ENCODE data around the gene ADIRF.
"Not testable (repeated sequence)": the region's sequence is repeated elsewhere in the genome, so short reads cannot be mapped to it uniquely, and the experiment has no call there.

Gene ADIRF

DNA sequence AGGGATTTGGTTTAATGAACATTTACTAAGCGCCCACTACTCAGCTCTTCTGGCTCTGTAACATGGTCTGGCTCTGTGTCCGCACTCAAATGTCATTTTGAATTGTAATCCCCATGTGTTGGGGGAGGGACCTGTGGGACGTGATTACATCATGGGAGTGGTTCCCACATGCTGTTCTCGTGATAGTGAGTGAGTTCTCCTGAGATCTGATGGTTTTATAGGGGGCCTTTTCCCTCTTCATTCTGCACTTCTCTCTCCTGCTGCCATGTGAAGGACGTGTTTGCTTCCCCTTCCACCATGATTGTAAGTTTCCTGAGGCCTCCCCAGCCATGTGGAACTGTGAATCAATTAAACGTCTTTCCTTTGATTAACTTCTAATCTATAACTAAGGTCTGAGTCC is 12.7 kb downstream of the ADIRF start:
- not testable (repeated sequence) for DNase-seq

DNA sequence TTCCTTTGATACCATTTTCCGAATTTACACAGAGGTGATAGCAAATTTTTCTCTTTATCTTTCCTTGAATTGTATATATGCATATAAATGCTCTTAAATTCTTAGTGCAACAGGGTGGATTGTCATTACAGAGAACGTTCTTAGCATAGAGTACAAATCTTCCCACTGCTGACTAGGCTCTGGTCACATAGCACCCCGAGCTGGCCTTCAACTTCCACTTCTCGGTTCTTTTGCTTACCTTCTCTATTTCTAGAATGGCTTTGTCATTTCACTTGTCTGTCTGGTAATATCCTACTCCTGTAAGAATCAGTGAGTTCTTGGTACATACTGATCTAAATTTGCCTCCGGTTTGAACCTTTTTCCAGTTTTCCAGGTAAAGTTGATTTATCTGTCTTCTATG is 13.4 kb downstream of the ADIRF start:
- no peak for DNase-seq

- not testable (repeated sequence) for DNase-seq
Observed at GRCh38 chr10:86984498-86984897, 16.2 kb downstream of the ADIRF start.

- DNase-seq: no peak
Observed at GRCh38 chr10:86988520-86988919, 20.2 kb downstream of the ADIRF start.

DNA sequence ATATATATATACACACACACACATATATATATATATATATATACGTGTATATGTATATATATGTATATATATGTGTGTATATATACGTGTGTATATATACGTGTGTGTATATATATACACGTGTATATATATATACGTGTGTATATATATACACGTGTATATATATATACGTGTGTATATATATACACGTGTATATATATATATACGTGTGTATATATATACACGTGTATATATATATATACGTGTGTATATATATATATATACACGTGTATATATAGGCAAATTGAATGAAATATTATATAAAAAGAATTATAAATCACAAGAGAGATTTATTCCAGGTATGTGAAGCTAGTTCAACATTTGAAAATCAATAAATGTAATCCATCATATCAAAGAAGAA is 23.1 kb downstream of the ADIRF start:
- not testable (repeated sequence) for DNase-seq

DNA sequence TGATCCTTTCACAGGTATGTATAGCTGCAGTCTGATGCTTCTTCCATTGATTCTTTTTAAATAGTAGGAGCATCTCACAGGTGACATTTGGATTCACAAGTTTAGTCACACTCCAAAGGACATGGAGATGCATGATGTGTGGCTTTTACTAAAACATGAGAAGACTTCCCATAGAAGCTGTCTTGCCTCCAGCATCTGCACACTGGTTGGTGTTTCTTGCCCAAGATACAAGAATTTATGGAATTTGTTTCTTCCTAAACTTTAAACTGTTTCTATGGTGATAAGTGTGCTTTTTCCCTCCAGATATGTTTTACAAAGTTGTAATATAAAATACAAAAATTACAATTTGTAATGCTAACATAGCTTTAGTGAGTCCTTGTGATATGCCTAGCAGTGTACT is 24.2 kb downstream of the ADIRF start:
- no peak for DNase-seq

DNA sequence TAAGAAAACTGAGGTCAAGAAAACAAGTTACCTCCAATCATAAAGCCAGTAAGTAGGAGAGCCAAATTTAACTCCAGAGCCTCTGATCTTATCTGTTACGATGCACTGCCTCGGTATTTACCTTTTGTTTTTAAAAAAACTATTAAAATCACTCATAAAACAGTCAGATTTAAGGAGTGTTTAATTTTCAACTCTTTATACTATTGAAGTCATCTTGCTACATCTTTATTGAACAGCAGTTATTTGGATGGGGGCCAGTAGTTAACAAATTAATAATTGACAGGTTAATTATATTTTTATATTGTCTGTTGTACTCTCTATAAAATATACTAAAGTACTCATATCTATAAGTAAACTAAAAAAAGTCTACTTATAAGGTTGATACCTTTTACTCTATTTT is 24.6 kb downstream of the ADIRF start:
- no peak for DNase-seq

DNA sequence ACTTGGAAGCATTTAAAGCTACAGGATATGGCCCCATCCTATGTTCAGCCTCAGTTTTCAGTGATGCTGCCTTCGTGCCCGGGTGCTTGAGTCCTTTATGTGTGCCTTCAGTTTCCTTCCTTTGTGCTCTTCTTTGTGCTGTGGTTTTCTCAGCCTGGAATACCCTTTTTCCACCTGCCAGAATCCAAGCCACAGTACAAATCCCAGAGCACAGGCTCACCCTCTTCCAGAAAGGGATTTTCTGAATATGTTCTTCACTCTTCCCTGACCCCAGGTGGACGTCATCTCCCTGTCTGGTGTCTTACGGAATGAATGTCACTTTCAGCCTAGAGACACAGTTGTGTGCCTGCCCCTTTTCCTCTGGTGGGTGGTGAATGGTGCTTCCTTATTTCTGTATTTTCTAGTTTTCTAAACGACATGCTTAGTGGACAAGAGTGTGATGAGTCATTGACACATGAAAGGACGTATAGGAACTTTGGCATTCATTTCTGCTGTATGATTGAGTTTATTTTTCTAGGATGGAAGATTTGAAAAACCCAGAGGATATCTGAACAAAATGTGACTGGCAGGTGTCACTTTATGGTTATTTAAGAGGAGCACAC is 31.6 kb downstream of the ADIRF start:
- not testable (repeated sequence) for DNase-seq

DNA sequence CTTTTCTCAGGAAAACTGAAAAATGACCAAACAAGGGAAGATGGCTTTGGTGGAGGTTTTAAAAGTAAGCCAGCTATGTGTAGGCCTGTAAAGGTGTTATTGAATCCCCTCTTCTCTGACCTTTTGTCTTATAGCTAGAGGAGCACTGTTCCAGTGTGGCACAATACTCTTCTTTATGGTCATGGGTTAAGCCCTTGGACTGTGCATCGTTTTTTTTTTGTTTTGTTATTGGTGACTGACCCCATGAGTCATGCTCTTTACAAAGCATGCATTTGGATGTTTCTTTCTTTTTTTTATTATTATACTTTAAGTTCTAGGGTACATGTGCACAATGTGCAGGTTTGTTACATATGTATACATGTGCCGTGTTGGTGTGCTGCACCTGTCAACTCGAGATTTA is 32.2 kb downstream of the ADIRF start:
- no peak for DNase-seq

GRCh38 chr10:87007124-87007523 is 38.8 kb downstream of the ADIRF start:
- not testable (repeated sequence) for DNase-seq

GRCh38 chr10:87007674-87008073 is 39.4 kb downstream of the ADIRF start:
- DNase-seq: not testable (repeated sequence)

- DNase-seq: not testable (repeated sequence)
Observed at GRCh38 chr10:87008303-87008702, 40.0 kb downstream of the ADIRF start.

DNA sequence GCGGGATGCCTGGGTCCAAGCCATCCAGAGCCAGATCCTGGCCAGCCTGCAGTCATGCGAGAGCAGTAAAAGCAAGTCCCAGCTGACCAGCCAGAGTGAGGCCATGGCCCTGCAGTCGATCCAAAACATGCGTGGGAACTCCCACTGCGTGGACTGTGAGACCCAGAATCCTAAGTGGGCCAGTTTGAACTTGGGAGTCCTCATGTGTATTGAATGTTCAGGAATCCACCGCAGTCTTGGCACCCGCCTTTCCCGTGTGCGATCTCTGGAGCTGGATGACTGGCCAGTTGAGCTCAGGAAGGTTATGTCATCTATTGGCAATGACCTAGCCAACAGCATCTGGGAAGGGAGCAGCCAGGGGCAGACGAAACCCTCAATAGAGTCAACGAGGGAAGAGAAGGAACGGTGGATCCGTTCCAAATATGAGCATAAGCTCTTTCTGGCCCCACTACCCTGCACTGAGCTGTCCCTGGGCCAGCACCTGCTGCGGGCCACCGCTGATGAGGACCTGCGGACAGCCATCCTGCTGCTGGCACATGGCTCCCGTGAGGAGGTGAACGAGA is 40.9 kb downstream of the ADIRF start:
- DNase-seq: not testable (repeated sequence)

- DNase-seq: not testable (repeated sequence)
Observed at GRCh38 chr10:87013528-87013927, 45.2 kb downstream of the ADIRF start.

DNA sequence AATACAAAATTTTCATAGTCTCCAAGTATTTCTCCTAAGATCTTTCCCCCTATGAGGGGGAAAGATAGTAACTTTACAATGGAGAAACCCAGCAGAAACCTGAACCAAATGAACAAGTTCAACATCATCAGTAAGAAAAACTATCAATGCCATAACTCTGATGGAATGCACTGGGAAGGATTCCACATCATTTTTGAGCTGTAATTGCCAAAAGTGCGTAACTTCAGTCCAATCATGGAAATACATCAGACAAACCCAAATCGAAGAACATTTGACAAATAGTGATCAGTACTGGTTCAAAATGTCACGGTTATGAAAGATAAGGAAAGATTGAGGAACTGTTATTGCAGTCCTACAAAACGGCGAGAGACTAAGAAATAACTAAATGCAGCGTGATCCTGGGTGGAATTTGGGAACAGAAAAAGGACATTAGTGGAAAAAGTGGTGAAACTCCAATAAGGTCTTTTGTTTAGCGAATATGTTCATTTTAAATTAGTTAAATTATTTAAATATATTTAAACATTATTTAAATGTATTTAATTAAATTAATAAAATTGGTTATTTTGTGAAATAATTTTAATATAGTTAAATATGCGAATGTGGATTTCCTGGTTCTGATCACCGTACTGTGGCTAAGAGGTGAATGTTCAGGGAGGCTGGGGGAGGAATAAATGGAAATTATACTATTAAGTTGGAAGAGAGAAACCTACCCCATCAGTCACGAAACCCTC is 46.9 kb downstream of the ADIRF start:
- not testable (repeated sequence) for DNase-seq

DNA sequence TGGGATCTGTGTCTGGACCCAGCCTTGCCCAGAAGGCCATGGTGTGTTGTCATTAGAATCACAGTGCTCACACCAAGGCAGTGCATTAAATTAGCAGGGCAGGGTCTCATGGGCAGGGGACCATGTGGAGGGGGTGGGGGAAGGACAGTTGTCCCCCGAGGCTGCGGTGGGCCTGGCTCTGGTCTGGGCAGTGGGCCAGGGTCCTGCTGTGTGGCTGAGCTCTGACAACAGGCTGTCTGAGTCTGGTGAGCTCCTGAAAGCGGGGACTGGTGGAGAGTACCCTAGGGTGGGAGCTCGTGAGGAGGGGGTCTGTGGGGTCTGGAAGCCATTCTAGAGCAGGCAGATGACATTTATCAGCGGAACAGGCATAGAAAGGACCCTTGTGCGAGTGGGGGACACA is 49.8 kb downstream of the ADIRF start:
- DNase-seq: not testable (repeated sequence)

- DNase-seq: not testable (repeated sequence)
Observed at GRCh38 chr10:87019066-87019465, 50.8 kb downstream of the ADIRF start.

DNA sequence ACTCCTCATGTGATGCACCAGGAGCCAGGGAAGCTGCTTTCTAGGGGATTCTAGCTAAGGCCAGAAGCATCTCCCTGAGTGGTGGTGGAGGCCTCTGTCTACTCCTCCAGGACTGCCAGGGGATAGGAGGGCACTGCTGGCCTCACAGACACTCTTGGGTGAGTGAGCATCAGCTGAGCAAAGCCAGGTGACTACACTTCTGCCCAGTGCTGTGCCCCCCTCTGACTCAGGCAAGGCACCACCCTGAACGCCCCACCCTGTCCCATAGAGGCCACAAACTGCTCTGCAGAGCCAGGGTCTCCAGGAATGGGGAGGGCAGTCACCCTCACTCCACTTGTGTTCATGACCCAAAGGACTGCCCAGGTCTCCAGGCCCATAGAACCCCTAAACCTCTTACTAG is 51.2 kb downstream of the ADIRF start:
- not testable (repeated sequence) for DNase-seq

GRCh38 chr10:87020056-87020455 is 51.8 kb downstream of the ADIRF start, which contains the start of gene FAM25A:
Gene FAM25A, plus strand, starts transcription at chr10:87020294. Its CDS starts 31 bp downstream, at chr10:87020325.
- DNase-seq: not testable (repeated sequence)
